HEK293 (cell line): Measurements from ENCODE around the gene EBF4.

Source experiments
- CTCF ChIA-PET: fragments of 350-600 bp; formaldehyde crosslinking; extraction: SDS; loops from one replicate; lab custom pipeline; 2021; ENCODE audit warnings: antibody characterized with exemption; lab: Yijun Ruan, JAX
- POLR2A ChIA-PET: fragments of 300-600 bp; formaldehyde crosslinking; extraction: SDS; loops from one replicate; lab custom pipeline; 2020; ENCODE audit warnings: antibody characterized with exemption, inconsistent platforms; lab: Yijun Ruan, JAX
- H3K27ac ChIP-seq: fragments of 200-500 bp; sonication (Bioruptor generic); 2 replicates; pipeline ENCODE4 v1.5.1; 2014; ENCODE audit warnings: low read depth, low read length, control low read depth, inconsistent platforms; ENCODE audit errors: extremely low read depth
- H3K36me3 ChIP-seq, 2 experiments: fragments of 200-500 bp in 1 of 2; sonication (Bioruptor generic) in 1 of 2; 1 replicate in 1 of 2; 2 replicates in 1 of 2; pipeline ENCODE4 v1.5.1; 2014 to 2017; ENCODE audit warnings: inconsistent platforms in 2 of 2, low read length in 2 of 2; ENCODE audit not compliant: control insufficient read depth in 2 of 2, insufficient read depth in 1 of 2
- H3K4me1 ChIP-seq: fragments of 200-500 bp; sonication (Bioruptor generic); 2 replicates; pipeline ENCODE4 v1.5.1; 2014; ENCODE audit warnings: mild to moderate bottlenecking, low read length, inconsistent platforms; ENCODE audit not compliant: control insufficient read depth, insufficient read depth
- H3K4me3 ChIP-seq: 2 replicates; pipeline ENCODE4 v1.5.1; 2011; ENCODE audit warnings: low read depth, mild to moderate bottlenecking, control low read depth, low read length, moderate library complexity
- H3K9me3 ChIP-seq: fragments of 200-500 bp; sonication (Bioruptor generic); 2 replicates; pipeline ENCODE4 v1.5.1; 2014; ENCODE audit warnings: low read depth, low read length, inconsistent platforms; ENCODE audit not compliant: control insufficient read depth, insufficient read depth
- EGR2 ChIP-seq: fragments of 450-650 bp; formaldehyde crosslinking; IDR thresholded peaks from 2 replicates; pipeline ENCODE4 v1.5.1; 2016; ENCODE audit warnings: low read depth, missing biosample characterization, missing genetic modification characterization
- FEZF1 ChIP-seq: fragments of 450-650 bp; formaldehyde crosslinking; IDR thresholded peaks from 2 replicates; pipeline ENCODE4 v1.5.1; 2016; ENCODE audit warnings: missing biosample characterization, missing genetic modification characterization
- INSM2 ChIP-seq: fragments of 450-650 bp; formaldehyde crosslinking; IDR thresholded peaks from 2 replicates; pipeline ENCODE4 v1.5.1; 2016; ENCODE audit warnings: missing biosample characterization, missing genetic modification characterization
- OSR2 ChIP-seq: fragments of 450-650 bp; formaldehyde crosslinking; IDR thresholded peaks from 2 replicates; pipeline ENCODE4 v1.5.1; 2016; ENCODE audit warnings: missing biosample characterization, missing genetic modification characterization
- SALL2 ChIP-seq: fragments of 450-650 bp; formaldehyde crosslinking; IDR thresholded peaks from 2 replicates; pipeline ENCODE4 v1.5.0; 2017; ENCODE audit warnings: missing biosample characterization, mild to moderate bottlenecking, missing genetic modification characterization, borderline replicate concordance
- ZFP37 ChIP-seq: fragments of 450-650 bp; formaldehyde crosslinking; IDR thresholded peaks from 2 replicates; pipeline ENCODE4 v1.5.1; 2016; ENCODE audit warnings: missing biosample characterization, missing genetic modification characterization
- ZIC2 ChIP-seq: fragments of 450-650 bp; formaldehyde crosslinking; IDR thresholded peaks from 2 replicates; pipeline ENCODE4 v1.5.1; 2016; ENCODE audit warnings: missing biosample characterization, missing genetic modification characterization
- ZNF133 ChIP-seq: fragments of 450-650 bp; formaldehyde crosslinking; IDR thresholded peaks from 2 replicates; pipeline ENCODE4 v1.5.1; 2016; ENCODE audit warnings: missing biosample characterization, missing genetic modification characterization
- ZNF155 ChIP-seq: fragments of 450-650 bp; formaldehyde crosslinking; IDR thresholded peaks from 2 replicates; pipeline ENCODE4 v1.5.1; 2016; ENCODE audit warnings: missing biosample characterization, missing genetic modification characterization
- ZNF175 ChIP-seq: fragments of 450-650 bp; formaldehyde crosslinking; IDR thresholded peaks from 2 replicates; pipeline ENCODE4 v1.5.1; 2016; ENCODE audit warnings: missing biosample characterization, missing genetic modification characterization
- ZNF2 ChIP-seq: fragments of 450-650 bp; formaldehyde crosslinking; IDR thresholded peaks from 2 replicates; pipeline ENCODE4 v1.5.1; 2016; ENCODE audit warnings: missing biosample characterization, missing genetic modification characterization
- ZNF248 ChIP-seq: fragments of 450-650 bp; formaldehyde crosslinking; IDR thresholded peaks from 2 replicates; pipeline ENCODE4 v1.5.1; 2017; ENCODE audit warnings: missing biosample characterization, missing genetic modification characterization
- ZNF302 ChIP-seq: fragments of 450-650 bp; formaldehyde crosslinking; IDR thresholded peaks from 2 replicates; pipeline ENCODE4 v1.5.1; 2016; ENCODE audit warnings: missing biosample characterization, missing genetic modification characterization, low read depth
- ZNF37A ChIP-seq: fragments of 450-650 bp; IDR thresholded peaks from 2 replicates; pipeline ENCODE4 v1.5.1; 2018; ENCODE audit warnings: missing biosample characterization, missing genetic modification characterization
- ZNF398 ChIP-seq: fragments of 450-650 bp; formaldehyde crosslinking; IDR thresholded peaks from 2 replicates; pipeline ENCODE4 v1.5.1; 2017; ENCODE audit warnings: missing biosample characterization, missing genetic modification characterization
- ZNF416 ChIP-seq: fragments of 450-650 bp; formaldehyde crosslinking; IDR thresholded peaks from 2 replicates; pipeline ENCODE4 v1.5.1; 2016; ENCODE audit warnings: missing biosample characterization, missing genetic modification characterization
- ZNF423 ChIP-seq: fragments of 450-650 bp; formaldehyde crosslinking; IDR thresholded peaks from 2 replicates; pipeline ENCODE4 v1.5.1; 2016; ENCODE audit warnings: missing biosample characterization, missing genetic modification characterization
- ZNF426 ChIP-seq: fragments of 450-650 bp; formaldehyde crosslinking; IDR thresholded peaks from 2 replicates; pipeline ENCODE4 v1.5.1; 2017; ENCODE audit warnings: missing biosample characterization, missing genetic modification characterization, mild to moderate bottlenecking, inconsistent platforms, moderate library complexity
- ZNF600 ChIP-seq: fragments of 450-650 bp; formaldehyde crosslinking; IDR thresholded peaks from 2 replicates; pipeline ENCODE4 v1.5.1; 2016; ENCODE audit warnings: missing biosample characterization, missing genetic modification characterization
- ZNF626 ChIP-seq: fragments of 450-650 bp; sonication (Bioruptor Pico); formaldehyde crosslinking; IDR thresholded peaks from 2 replicates; pipeline ENCODE4 v1.5.1; 2018; ENCODE audit warnings: missing biosample characterization, missing genetic modification characterization, inconsistent platforms
- ZNF747 ChIP-seq: fragments of 450-650 bp; formaldehyde crosslinking; IDR thresholded peaks from 2 replicates; pipeline ENCODE4 v1.5.1; 2016; ENCODE audit warnings: missing biosample characterization, missing genetic modification characterization
- ZSCAN23 ChIP-seq: fragments of 450-650 bp; formaldehyde crosslinking; IDR thresholded peaks from 2 replicates; pipeline ENCODE4 v1.5.1; 2016; ENCODE audit warnings: missing biosample characterization, missing genetic modification characterization
- ZSCAN30 ChIP-seq: fragments of 450-650 bp; IDR thresholded peaks from 2 replicates; pipeline ENCODE4 v1.5.1; 2018; ENCODE audit warnings: missing biosample characterization, mild to moderate bottlenecking, missing genetic modification characterization, moderate library complexity
- TF ChIP-seq, protein P1 (sequence below): fragments of 450-650 bp; IDR thresholded peaks from 2 replicates; pipeline ENCODE4 v1.5.1; 2018; ENCODE audit warnings: missing biosample characterization, missing genetic modification characterization
- TF ChIP-seq, protein P2 (sequence below): fragments of 450-650 bp; formaldehyde crosslinking; IDR thresholded peaks from 2 replicates; pipeline ENCODE4 v1.5.1; 2016; ENCODE audit warnings: missing biosample characterization, missing genetic modification characterization
- TF ChIP-seq, protein P3 (sequence below): fragments of 450-650 bp; formaldehyde crosslinking; IDR thresholded peaks from 2 replicates; pipeline ENCODE4 v1.5.1; 2016; ENCODE audit warnings: missing biosample characterization, missing genetic modification characterization

The EBF4 gene

GRCh38 chr20:2798095-2798805 is 105.7 kb downstream of the EBF4 start:
- ChIA-PET POLR2A (no interaction called here), CTCF (interaction anchor here (1.2 kb wide), 1 partner anchor 45 kb away, joined by 3 read pairs; no protein-coding TSS in a partner anchor)
- no peaks in the 10 kb centered on the region for H3K9me3 ChIP-seq
- H3K36me3 ChIP-seq: peaks cover 0 to 17% of the 10 kb centered on the region in 2 experiments; a peak in 1 of 3 replicates
- H3K27ac ChIP-seq: no peak overlapping the region
- no peak overlapping the region for H3K4me3 ChIP-seq
- 0 out of 2 replicates have a peak, but pooled peaks cover 3% of the 10 kb centered on the region for H3K4me1 ChIP-seq
- TF ChIP-seq ZNF426 (no peak), ZNF2 (tag by site-specific recombination) (no peak), ZNF37A (tag by site-specific recombination) (no peak), ZFP37 (tag by site-specific recombination) (no peak), ZNF416 (tag by site-specific recombination) (no peak), ZNF423 (tag by site-specific recombination) (no peak), ZNF133 (tag by site-specific recombination) (no peak), ZNF248 (tag by site-specific recombination) (no peak), EGR2 (tag by site-specific recombination) (no peak), OSR2 (tag by site-specific recombination) (no peak), ZSCAN30 (no peak), ZNF747 (no peak), INSM2 (no peak), ZNF626 (tag by site-specific recombination) (no peak), ZNF155 (tag by site-specific recombination) (no peak), ZSCAN23 (tag by site-specific recombination) (no peak), ZNF398 (tag by site-specific recombination) (no peak)
- TF ChIP-seq, protein P1, sequence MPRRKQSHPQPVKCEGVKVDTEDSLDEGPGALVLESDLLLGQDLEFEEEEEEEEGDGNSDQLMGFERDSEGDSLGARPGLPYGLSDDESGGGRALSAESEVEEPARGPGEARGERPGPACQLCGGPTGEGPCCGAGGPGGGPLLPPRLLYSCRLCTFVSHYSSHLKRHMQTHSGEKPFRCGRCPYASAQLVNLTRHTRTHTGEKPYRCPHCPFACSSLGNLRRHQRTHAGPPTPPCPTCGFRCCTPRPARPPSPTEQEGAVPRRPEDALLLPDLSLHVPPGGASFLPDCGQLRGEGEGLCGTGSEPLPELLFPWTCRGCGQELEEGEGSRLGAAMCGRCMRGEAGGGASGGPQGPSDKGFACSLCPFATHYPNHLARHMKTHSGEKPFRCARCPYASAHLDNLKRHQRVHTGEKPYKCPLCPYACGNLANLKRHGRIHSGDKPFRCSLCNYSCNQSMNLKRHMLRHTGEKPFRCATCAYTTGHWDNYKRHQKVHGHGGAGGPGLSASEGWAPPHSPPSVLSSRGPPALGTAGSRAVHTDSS (tag by site-specific recombination): no peak
- TF ChIP-seq, protein P2, sequence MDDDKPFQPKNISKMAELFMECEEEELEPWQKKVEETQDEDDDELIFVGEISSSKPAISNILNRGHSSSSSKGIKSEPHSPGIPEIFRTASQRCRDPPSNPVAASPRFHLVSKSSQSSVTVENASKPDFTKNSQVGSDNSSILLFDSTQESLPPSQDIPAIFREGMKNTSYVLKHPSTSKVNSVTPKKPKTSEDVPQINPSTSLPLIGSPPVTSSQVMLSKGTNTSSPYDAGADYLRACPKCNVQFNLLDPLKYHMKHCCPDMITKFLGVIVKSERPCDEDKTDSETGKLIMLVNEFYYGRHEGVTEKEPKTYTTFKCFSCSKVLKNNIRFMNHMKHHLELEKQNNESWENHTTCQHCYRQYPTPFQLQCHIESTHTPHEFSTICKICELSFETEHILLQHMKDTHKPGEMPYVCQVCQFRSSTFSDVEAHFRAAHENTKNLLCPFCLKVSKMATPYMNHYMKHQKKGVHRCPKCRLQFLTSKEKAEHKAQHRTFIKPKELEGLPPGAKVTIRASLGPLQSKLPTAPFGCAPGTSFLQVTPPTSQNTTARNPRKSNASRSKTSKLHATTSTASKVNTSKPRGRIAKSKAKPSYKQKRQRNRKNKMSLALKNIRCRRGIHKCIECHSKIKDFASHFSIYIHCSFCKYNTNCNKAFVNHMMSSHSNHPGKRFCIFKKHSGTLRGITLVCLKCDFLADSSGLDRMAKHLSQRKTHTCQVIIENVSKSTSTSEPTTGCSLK: no peak

- Histone ChIP-seq H3K9me3 (no peaks in the 10 kb centered on the region), H3K36me3 (peaks cover 0 to 17% of the 10 kb centered on the region in 2 experiments; a peak in 1 of 3 replicates), H3K4me3 (no peak overlapping the region), H3K27ac (no peak overlapping the region), H3K4me1 (0 out of 2 replicates have a peak, but pooled peaks cover 3% of the 10 kb centered on the region)
- ChIA-PET POLR2A (no interaction called here), CTCF (interaction anchor here (1.2 kb wide), 1 partner anchor 45 kb away, joined by 3 read pairs; no protein-coding TSS in a partner anchor)
- TF ChIP-seq, protein P1 (tag by site-specific recombination): no peak
- TF ChIP-seq FEZF1 (no peak), ZNF302 (tag by site-specific recombination) (no peak), SALL2 (tag by site-specific recombination) (no peak), ZNF600 (tag by site-specific recombination) (no peak), ZIC2 (tag by site-specific recombination) (peak; percentile 98), ZNF175 (no peak)
- TF ChIP-seq, protein P3, sequence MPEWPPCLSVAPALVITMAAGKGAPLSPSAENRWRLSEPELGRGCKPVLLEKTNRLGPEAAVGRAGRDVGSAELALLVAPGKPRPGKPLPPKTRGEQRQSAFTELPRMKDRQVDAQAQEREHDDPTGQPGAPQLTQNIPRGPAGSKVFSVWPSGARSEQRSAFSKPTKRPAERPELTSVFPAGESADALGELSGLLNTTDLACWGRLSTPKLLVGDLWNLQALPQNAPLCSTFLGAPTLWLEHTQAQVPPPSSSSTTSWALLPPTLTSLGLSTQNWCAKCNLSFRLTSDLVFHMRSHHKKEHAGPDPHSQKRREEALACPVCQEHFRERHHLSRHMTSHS: no peak
These were observed 106.2 kb downstream of the EBF4 start for GRCh38 chr20:2798814-2799213.
